HFF-Myc (cell line): Measurements from ENCODE around the gene SPTAN1.

Experiments
- DNase-seq: peaks from one replicate; pipeline ENCODE4 v3.0.0-alpha.2; 2011; ENCODE audit warnings: low read depth; ENCODE audit errors: extremely low read depth
- H3K4me3 ChIP-seq: replicated peaks from 2 replicates; pipeline ENCODE4 v1.5.1; 2011; ENCODE audit warnings: low read depth, mild to moderate bottlenecking, control low read depth, low read length
- CTCF ChIP-seq: IDR thresholded peaks from 2 replicates; pipeline ENCODE4 v1.5.1; 2012; ENCODE audit warnings: mild to moderate bottlenecking, low read depth, low read length, control low read depth; ENCODE audit errors: missing control alignments

The SPTAN1 gene

GRCh38 chr9:128634651-128635262 is 82.4 kb downstream of the SPTAN1 start:
- DNase-seq: no peak
- TF ChIP-seq CTCF: no peak
- no peak overlapping the region for H3K4me3 ChIP-seq

GRCh38 chr9:128635266-128636023 is 83.1 kb downstream of the SPTAN1 start:
- no peak overlapping the region for H3K4me3 ChIP-seq
- DNase-seq: peak; percentile 92
- peak; percentile 90 for TF ChIP-seq CTCF

- DNase-seq: no peak
- TF ChIP-seq CTCF: peak; percentile 28
- H3K4me3 ChIP-seq: no peak overlapping the region
These were observed 83.6 kb downstream of the SPTAN1 start for GRCh38 chr9:128636024-128636390.

- TF ChIP-seq CTCF: no peak
- DNase-seq: no peak
- no peak overlapping the region for H3K4me3 ChIP-seq
These were observed 84.5 kb downstream of the SPTAN1 start for GRCh38 chr9:128636556-128637530.

- TF ChIP-seq CTCF: no peak
- H3K4me3 ChIP-seq: no peak overlapping the region
- DNase-seq: no peak
These were observed 85.3 kb downstream of the SPTAN1 start for GRCh38 chr9:128637656-128638055.

- DNase-seq: no peak
- H3K4me3 ChIP-seq: no peak overlapping the region
- no peak for TF ChIP-seq CTCF
These were observed 86.2 kb downstream of the SPTAN1 start for GRCh38 chr9:128638580-128638979.
